Left kidney (tissue), 2 donors: ENCODE results near the gene RBP7. TPM values are rescaled to one million over a fixed set of nuclear protein-coding genes. Genes with fewer than 3 reads are reported as not detected.
"Not testable (repeated sequence)": the region's sequence is repeated elsewhere in the genome, so short reads cannot be mapped to it uniquely, and the experiment has no call there.

Experiments
- DNase-seq: peaks from one replicate; pipeline ENCODE4 v3.0.0-alpha.2; 2013
- polyA plus RNA-seq: library from polyadenylated mRNA; unstranded; fragments of 120-200 nt; gene quantifications from one replicate; pipeline ENCODE4 v1.2.1, GENCODE V29; 2013; ENCODE audit not compliant: insufficient read length

The RBP7 gene
- polyA plus RNA-seq, 1 donor: 15.3 TPM

DNA sequence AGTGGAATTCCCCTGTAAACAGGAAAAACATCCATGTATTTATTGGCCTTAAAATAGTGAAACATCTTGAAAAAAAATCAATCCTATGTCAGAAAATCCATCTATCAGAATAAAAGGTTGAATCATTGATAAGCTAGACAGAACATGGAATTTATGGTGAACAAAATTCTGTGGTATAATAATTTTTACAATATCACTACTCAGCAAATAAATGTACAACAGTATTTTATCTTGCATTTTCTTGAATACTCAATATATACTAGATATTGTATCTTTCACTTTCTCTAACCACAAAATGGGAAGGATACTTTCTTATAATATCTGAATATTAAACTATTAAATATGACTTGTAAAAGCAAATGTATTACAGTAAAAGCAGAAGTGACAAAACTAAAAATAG, 30.0 kb downstream of the RBP7 start:
- DNase-seq: no peak

DNA sequence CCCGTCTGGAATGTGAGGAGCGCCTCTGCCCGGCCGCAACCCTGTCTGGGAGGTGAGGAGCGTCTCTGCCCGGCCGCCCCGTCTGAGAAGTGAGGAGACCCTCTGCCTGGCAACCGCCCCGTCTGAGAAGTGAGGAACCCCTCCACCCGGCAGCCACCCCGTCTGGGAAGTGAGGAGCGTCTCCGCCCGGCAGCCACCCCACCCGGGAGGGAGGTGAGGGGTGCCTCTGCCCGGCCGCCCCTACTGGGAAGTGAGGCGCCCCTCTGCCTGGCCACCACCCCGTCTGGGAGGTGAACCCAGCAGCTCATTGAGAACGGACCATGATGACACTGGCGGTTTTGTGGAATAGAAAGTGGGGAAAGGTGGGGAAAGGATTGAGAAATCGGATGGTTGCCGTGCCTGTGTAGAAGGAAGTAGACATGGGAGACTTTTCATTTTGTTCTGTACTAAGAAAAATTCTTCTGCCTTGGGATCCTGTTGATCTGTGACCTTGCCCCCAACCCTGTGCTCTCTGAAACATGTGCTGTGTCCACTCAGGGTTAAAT, 32.0 kb downstream of the RBP7 start:
- not testable (repeated sequence) for DNase-seq

DNA sequence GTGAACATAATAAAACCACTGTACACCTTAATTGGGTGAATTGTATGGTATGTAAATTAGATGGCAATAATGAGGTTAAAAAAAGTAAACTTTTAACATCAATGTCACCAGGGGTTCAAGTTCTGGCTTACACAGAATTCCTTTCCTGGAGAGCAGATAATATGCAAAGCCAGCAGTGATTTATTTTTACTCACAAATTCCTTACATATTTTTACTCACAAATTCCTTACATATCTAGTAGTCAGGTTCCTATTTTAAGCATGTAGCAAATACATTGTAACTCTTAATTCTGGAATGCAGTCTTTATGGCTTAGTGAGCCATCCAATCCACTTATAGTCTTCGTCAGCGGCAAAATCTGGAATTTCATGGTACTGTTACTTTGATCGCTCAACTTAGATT, 34.4 kb downstream of the RBP7 start:
- DNase-seq: no peak

DNA sequence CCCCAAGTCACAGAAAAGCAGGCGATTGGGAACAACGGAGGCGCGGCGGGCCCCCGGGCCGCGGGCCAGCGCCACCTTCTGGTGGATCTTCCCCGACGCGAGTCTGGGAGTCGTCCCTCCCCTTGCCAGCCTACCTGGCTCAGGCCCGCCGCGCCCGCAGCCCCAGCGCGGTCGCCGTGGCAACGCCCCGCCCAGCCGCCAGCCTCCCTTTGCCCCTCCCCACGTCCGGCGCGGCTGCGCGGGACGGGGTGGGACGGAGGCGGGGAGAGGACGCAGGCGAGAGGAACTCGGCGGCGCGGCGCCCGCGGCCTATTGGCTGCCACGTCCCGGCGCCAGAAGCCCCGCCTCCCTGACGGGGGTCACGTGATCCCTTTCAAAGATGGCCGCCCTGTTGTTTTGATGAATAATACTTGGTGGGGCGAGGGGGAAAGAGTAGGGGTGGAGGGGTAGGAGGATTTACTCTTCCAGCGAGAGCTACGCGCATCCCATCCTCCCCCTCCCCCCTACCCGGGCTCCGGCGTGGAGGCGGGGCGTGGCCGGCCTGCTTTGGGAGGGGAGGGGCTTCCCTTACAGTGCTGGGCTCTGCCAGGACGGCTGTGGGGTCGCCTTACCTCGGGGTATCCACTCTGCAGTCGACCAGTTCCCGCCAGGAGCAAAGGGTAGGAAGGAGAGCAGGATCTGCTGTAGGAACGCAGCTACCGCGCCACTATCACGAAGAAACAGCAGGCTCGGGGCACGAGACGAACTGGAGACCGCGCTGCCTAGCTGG, 35.7 kb downstream of the RBP7 start, which contains the start of gene UBE4B:
Gene UBE4B, plus strand, starts transcription at position 369 of the 769 bp plus-strand sequence. CDS start 713 bp downstream, outside the sequence.
- DNase-seq: peak; percentile 99

DNA sequence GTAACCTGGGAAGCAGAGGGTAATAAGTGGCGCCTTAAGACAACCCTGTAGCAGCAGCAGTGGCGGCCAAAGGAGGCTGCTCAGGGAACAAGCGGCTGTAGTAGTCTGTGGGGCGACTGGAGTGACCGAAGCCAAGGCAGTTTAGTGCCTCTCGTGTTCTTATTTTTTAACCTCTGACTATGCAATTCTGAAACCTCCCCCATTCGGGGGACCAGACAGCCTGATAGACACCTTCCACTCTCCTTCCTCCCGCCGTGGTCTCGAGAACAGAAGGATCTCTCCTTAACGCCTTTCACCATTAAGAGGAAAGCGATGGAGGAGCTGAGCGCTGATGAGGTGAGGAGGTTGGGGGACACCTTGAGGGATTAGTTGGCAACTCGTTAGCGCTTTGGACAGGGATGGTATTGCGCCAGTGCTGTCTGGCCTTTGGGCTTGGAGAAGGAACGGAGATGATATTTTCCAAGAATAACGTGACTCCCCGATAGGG, 36.4 kb downstream of the RBP7 start:
- no peak for DNase-seq

DNA sequence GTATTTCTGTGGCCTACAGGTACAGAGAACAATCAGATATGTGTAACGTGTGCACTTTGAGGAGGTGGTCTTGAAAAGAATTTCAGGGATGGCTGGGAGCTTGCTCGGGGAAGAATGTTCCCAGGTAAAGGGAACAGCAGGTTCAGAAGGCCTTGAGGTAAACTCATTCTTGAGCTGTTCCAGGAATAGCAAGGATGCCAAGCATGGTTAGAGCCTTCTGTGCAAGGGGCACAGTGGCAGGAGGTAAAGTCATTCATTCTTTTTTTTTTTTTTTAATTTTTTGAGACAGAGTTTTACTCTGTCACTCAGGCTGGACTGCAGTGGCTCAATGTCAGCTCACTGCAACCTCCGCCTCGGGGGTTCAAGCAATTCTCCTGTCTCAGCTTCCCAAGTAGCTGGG, 45.7 kb downstream of the RBP7 start:
- no peak for DNase-seq

DNA sequence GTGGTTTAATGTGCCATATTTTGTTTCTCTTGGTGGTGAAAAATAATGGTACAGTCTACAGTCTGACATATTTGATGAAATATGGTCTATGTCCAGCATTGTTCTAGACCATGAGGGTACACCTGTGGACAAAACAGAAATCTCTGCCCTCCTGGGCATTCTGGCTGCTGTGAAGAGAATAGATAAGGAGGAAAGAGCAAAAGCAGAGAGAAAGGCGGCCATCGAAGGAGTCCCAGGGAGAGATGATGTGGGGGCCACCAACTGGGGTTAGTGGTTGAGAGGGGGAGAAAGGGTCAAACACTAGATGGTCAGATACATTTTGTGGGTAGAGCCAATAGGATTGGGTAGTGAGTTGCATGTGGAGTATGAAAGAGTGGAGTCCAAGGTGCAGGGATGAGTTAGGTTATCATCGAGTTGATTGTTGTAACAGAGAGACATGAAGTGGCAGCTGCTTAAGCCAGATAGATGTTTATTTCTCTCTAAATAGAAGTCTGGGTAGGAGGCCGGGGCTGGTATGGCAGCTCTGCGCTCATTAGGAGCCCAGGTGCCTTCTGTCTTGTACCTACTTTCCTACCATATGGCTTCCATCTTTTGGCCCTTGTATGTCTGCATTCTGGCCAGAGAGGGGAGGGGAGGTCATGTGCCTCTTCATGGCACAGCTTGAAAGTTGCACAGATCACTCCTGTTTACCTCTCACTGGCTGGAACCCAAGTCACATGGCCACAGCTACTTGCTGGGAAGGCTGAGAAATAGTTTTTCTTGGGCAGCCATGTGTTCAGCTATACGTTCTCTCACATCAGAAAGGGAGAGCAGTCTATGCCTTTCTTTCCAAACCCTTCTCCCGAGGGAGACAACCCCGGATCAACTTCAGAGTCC, 48.7 kb downstream of the RBP7 start:
- no peak for DNase-seq

DNA sequence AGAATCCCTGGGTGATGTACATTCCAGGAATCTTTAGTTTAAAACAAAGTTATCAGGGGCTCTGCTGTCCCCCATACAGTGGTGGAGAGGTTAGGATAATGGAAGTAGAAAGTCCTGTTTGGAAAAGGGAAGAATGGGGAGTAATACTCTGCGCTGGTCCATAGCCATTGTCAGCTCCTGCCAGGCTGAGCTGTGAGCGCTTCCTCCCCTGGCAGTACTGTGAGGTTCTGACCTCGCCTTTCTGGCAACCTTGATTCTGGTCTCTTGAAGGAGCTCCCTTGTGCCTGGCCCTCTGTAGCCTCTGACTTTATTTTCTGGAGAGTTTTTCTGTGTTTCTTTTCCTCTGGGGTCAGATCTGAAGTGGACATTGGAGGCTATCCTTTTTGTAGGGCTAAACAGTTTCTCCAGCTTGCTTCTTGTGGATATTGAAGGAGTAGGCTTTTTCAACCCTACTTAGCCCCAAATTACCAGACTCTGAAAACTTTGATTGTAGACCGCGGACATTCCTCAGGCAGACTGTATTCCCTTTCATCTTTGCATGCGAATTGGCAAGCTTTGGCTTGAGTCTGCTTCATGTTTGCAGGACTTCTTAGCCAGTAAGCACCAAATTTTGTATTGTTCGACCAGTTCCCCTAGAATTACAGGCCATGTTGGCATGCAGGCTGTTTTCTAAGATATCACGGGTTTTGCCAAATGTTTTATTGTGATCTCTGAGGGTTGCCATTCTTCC, 49.5 kb downstream of the RBP7 start:
- DNase-seq: no peak

DNA sequence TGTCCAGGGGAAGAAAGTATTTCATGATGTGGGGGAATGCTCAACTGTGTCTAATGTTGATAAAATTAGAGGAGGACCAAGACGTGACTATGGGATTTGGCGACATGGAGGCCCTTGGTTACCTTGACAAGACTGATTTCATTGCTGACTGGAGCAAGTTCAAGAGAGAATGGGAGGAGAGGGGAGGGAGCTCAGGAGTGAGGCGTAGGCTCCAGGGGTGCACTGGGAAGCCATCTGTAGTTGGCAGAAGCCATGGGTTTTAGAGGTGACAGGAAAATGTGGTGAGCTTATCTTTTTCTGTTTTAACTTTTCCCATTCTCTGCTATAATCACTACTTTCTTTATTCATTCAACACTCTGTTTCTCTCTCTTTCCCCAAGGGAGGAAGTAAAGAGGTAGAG, 51.6 kb downstream of the RBP7 start:
- no peak for DNase-seq

DNA sequence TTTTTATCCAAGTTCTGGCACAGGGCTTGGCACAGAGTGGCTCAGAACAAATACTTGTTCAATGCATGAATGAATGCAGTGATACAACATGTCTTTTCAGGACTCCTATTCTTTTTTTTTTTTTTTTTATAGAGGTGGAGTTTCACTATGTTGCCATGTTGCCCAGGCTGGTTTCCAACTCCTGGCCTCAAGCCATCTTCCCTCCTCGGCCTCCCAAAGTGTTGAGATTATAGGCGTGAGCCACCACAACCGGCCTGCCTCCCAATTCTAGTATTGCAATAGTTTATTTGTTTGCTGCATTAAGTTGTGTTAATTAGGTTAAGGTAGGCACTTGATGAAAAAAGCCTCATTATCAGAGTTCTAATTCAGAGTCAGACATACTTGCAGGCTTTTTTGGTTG, 53.6 kb downstream of the RBP7 start:
- DNase-seq: no peak

DNA sequence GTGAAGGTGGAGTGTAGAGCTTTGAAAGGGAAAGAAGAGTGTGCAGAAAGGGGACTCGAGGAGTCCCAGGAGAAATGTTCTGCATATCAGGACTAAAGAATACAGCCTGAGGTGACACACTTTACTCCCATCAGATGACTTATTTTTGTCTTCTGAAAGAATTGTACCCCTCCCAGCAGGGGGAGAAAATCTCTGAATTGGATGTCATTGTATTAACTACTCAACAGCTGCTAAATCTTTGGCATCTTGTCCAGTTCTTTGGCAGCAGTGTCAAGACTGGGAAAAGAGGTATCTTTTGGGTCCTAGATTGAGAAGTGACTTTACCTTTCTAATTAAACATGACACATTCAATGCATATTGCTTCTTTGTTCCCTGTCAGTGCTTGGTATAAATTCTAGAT, 54.6 kb downstream of the RBP7 start:
- no peak for DNase-seq

DNA sequence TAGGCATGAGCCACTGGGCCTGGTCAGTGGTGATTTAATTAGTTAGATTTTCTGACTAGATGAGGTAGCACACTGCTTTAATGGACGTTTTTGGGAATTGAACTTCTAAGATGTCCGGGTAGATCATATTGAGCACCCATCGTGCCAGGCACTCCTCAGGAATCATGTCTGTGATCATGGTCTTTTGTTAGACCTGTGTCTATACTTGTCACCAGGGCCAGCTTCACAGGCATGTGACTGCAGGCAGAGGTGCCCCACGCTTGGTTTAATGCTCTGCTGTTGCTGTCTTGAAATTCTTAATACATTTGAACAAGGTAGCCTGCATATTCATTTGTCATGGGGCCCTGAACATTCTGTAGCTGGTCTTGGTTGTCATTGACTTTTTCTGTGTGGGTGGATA, 55.3 kb downstream of the RBP7 start:
- no peak for DNase-seq

DNA sequence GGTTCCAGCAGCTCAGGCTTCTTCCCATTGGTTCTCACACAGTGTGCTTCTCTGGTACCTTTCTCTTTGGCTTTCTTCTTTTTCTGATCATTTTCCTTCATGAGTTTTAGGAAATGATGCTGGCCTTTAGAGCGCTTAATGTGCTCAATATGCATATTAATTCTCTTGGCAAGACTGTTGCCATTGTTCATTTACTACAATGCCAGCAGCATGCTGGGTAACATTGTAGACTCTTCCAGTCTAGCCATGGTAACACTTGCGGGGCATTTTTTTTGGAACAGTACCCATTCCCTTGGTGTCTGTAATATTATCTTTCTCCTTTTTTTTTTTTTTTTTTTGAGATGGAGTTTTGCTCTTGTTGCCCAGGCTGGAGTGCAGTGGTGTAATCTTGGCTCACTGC, 57.4 kb downstream of the RBP7 start:
- no peak for DNase-seq

DNA sequence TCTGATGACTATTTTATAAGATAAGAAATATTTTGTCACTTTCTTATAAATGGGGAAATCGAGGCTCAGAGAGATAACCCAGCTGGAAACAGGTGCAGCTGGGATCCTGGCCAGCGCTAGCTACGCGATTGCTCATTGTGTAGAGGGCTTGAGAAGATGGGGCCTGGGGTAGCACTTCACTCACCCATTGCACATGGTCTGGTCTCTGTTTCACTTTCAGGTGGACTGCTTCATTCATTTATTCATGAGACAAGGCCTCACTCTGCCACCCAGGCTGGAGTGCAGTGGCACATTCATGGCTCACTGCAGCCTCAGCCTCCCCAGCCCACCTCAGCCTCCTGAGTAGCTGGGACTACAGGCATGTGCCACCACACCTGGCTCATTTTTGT, 59.6 kb downstream of the RBP7 start:
- DNase-seq: no peak

DNA sequence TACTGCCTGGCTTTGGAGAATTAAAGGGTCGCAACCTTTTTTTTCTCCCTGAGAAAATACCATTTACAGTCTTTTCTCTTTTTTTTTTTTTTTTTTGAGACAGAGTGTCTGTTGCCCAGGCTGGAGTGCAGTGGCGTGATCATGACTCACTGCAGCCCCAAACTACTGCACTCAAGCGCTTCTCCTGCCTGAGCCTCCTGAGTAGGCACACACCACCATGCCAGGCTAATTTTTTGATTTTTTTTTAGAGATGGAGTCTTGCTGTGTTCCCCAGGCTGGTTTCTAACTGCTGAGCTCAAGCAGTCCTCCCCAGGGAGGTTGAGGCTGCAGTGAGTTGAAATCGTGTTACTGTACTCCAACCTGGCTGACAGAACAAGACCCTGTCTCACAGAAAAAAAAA, 60.3 kb downstream of the RBP7 start:
- DNase-seq: no peak

DNA sequence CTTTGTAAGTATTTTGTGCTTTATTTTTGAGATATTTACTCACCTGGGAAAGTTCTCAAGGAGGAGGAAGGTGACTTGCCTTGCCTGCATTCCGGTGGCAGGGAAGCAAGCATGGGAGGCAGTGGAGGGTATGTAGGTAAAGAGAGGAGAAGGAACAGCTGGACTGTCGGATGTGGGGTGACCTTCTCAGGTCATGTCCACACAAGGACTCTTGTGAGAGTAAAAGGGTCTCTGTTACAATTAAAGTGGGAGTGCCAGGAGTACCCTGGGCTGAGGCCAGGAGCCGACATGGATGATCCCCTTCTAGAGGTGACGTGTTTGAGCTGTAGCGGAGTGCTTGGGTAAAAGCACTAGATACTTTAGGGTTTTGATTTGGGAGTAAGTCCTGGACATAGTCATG, 60.8 kb downstream of the RBP7 start:
- no peak for DNase-seq

DNA sequence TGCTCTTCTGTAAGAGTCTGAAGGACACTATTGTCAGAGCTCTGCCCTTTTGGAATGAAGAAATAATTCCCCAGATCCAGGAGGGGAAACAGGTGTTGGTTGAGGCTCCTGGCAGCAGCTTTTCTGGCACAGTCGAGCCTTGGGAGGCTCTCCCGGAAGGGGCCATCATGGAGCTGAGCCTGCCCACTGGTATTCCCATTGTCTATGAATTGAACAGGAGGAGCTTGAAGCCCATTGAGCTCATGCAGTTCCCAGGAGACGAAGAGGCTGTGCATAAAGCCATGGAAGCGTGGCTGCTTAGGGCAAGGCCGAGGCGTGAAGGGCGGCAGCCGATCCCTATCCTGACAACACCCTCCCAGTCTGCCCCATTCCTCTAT, 62.3 kb downstream of the RBP7 start:
- DNase-seq: no peak

DNA sequence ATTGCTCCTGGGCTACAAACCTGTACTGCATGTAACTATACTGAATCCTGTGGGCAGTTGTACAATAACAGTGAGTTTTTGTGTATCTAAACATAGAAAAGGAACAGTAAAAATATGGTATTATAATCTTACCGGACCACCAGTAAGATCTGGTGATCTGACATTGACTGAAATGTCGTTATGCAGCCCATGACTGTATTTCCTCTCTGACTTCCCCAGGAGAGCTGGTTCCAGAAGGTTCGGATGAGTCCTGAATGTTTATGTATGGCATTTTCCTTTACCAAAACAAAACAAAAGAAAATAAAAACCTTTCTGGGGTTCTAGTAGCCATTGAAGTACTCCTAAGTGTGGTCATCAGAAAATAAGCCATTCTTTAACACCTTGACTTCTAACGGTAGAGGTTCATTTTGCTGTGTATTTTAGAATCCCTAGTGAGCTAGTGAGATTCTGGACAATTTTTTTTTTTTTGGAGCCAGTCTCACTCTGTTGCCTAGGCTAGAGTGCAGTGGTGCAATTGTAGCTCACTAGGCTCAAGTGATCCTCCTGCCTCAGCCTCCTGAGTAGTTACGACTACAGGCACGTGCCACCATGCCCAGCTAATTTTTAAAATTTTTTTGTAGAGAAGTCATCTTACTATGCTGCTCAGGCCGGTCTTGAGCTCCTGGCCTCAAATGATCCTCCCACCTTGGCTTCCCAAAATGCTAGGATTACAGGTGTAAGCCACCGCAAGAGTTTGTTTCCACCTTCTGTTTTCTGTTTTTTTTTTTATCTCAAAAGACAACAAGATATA, 63.5 kb downstream of the RBP7 start:
- no peak for DNase-seq

DNA sequence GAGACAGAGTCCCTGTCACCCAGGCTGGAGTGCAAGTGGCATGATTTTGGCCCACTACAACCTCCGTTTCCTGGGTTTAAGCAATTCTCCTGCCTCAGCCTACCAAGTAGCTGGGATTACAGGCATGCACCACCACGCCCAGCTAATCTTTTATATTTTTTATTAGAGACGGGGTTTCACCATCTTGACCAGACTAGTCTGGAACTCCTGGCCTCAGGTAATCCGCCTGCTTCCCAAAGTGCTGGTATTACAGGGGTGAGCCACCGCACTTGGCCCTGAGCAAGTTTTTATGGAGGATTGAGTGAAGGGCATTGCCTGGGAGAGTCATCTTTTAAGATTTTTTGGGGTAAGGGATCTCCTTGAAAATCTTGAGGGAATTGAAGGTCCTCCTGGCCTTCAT, 64.2 kb downstream of the RBP7 start:
- no peak for DNase-seq

DNA sequence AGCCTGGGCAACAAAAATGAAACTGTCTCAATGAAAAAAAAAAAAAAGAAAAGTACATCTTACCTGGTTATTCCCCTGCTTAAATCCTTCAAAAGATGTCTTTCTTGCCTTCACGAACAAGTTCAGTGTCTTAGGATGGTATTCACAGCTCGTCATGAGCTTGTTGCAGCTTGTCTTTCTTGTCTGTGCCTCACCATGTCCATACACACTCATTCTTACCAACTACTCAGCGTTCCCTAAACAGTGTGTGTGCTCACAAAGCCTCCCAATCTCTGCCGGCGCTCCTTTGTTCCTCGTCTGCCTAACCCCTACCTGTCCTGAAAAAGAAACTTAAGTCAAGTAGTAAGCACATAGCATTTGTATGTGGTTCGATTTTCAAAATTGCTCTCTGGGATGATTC, 66.8 kb downstream of the RBP7 start:
- DNase-seq: no peak
